GM12878 (cell line): ENCODE results near the gene ST7. TPM values are rescaled to one million over a fixed set of nuclear protein-coding genes. Genes with fewer than 3 reads are reported as not detected.

ENCODE experiments used
- ATAC-seq: fragments of 200-7000 bp; cut with Tn5 transposase; 3 replicates; pipeline ENCODE4 v1.9.1; 2020; ENCODE audit warnings: mild to moderate bottlenecking, moderate library complexity
- BruUV-seq: library from RNA; stranded (reverse); fragments of 400-500 nt; replicated peaks from 2 replicates; lab custom pipeline; 2021; lab: Mats Ljungman, UMichigan
- CTCF ChIA-PET: fragments of 300-600 bp; sonication (Branson Sonifier 250); formaldehyde crosslinking; extraction: SDS; loops from one replicate; lab custom pipeline; 2021; ENCODE audit warnings: inconsistent platforms; lab: Yijun Ruan, JAX
- POLR2A ChIA-PET: fragments of 350-600 bp; formaldehyde crosslinking; extraction: SDS; loops from one replicate; lab custom pipeline; 2021; ENCODE audit warnings: inconsistent platforms; lab: Charles Lee
- RAD21 ChIA-PET: fragments of 300-600 bp; sonication (Branson Sonifier 250); formaldehyde crosslinking; loops from one replicate; lab custom pipeline; 2023; ENCODE audit warnings: antibody characterized with exemption; ENCODE audit not compliant: unreplicated experiment; lab: Charles Lee
- SMC1A ChIA-PET: fragments of 300-600 bp; sonication (Branson Sonifier 250); formaldehyde crosslinking; loops from one replicate; lab custom pipeline; 2023; ENCODE audit not compliant: unreplicated experiment, uncharacterized antibody; lab: Charles Lee
- DNase-seq: peaks from one replicate; pipeline ENCODE4 v3.0.0-alpha.2; 2011; ENCODE audit warnings: low read depth, low spot score
- FAIRE-seq: peaks from 3 replicates; lab custom pipeline; 2011; peaks lifted over from hg19 to GRCh38; lab: Jason Lieb, UNC
- H2AFZ ChIP-seq: 2 replicates; pipeline ENCODE4 v1.6.0; 2011; ENCODE audit warnings: low read depth, low read length, control low read depth; ENCODE audit not compliant: control insufficient read depth
- H3K27ac ChIP-seq: 2 replicates; pipeline ENCODE4 v1.5.1; 2011; ENCODE audit warnings: control low read depth; ENCODE audit not compliant: control insufficient read depth, insufficient read depth
- H3K27me3 ChIP-seq, 2 experiments: replicated peaks in 1 of 2; 2 replicates each; pipeline versions ENCODE4 v1.6.0 to v1.6.1; 2011; ENCODE audit warnings: low read length in 1 of 2; ENCODE audit not compliant: control insufficient read depth in 2 of 2, insufficient read depth in 2 of 2
- H3K36me3 ChIP-seq, 2 experiments: 2 replicates each; pipeline ENCODE4 v1.5.1; 2011; ENCODE audit warnings: low read length in 1 of 2; ENCODE audit not compliant: control insufficient read depth in 2 of 2, insufficient read depth in 2 of 2
- H3K4me1 ChIP-seq: 2 replicates; pipeline ENCODE4 v1.6.1; 2011; ENCODE audit warnings: mild to moderate bottlenecking, low read length, moderate library complexity, mixed read lengths; ENCODE audit not compliant: control insufficient read depth, insufficient read depth
- H3K4me2 ChIP-seq: 2 replicates; pipeline ENCODE4 v1.6.0; 2011; ENCODE audit warnings: control low read depth; ENCODE audit not compliant: control insufficient read depth, insufficient read depth
- H3K4me3 ChIP-seq: fragments of 200-600 bp; sonication (generic); 2 replicates; pipeline ENCODE4 v1.5.1; 2016
- H3K79me2 ChIP-seq: 2 replicates; pipeline ENCODE4 v1.6.0; 2011; ENCODE audit warnings: low read length; ENCODE audit not compliant: control insufficient read depth, insufficient read depth
- H3K9ac ChIP-seq: 2 replicates; pipeline ENCODE4 v1.8.0; 2011; ENCODE audit warnings: low read length, control low read depth, mixed read lengths; ENCODE audit not compliant: control insufficient read depth, insufficient read depth
- H3K9me3 ChIP-seq: replicated peaks from 3 replicates; pipeline ENCODE4 v1.5.1; 2011; ENCODE audit warnings: mild to moderate bottlenecking, low read length; ENCODE audit not compliant: control insufficient read depth, insufficient read depth
- H4K20me1 ChIP-seq: 2 replicates; pipeline ENCODE4 v1.6.0; 2011; ENCODE audit not compliant: control insufficient read depth, insufficient read depth
- BMI1 ChIP-seq: fragments of 450-650 bp; IDR thresholded peaks from 2 replicates; pipeline ENCODE4 v1.6.1; 2016; ENCODE audit warnings: mild to moderate bottlenecking, moderate library complexity, borderline replicate concordance
- BRCA1 ChIP-seq: IDR thresholded peaks from 2 replicates; pipeline ENCODE4 v1.6.1; 2011; ENCODE audit warnings: low read depth, low read length, improper control_type of control experiment
- CEBPB ChIP-seq, 2 experiments: fragments of 150-350 bp in 1 of 2; IDR thresholded peaks; 2 replicates each; pipeline ENCODE4 v1.6.1; 2012 to 2014; ENCODE audit warnings: low read depth in 2 of 2, low read length in 2 of 2, borderline replicate concordance in 1 of 2, inconsistent platforms in 1 of 2
- KAT2A ChIP-seq: conservative IDR thresholded peaks from 2 replicates; pipeline ENCODE4 v1.6.1; 2011; ENCODE audit warnings: low read depth, low read length; ENCODE audit not compliant: control insufficient read depth
- KDM1A ChIP-seq: fragments of 200-600 bp; sonication (generic); IDR thresholded peaks from 2 replicates; pipeline ENCODE4 v1.6.1; 2016; ENCODE audit warnings: borderline replicate concordance
- MEF2A ChIP-seq: IDR thresholded peaks from 2 replicates; pipeline ENCODE4 v1.6.1; 2011; ENCODE audit warnings: low read depth, mild to moderate bottlenecking, low read length, moderate library complexity; ENCODE audit not compliant: insufficient read depth
- MTA3 ChIP-seq: IDR thresholded peaks from 2 replicates; pipeline ENCODE4 v1.6.1; 2012; ENCODE audit warnings: low read length, inconsistent platforms, borderline replicate concordance
- NFYB ChIP-seq: IDR thresholded peaks from 2 replicates; pipeline ENCODE4 v1.6.1; 2011; ENCODE audit warnings: low read depth, mild to moderate bottlenecking, low read length, improper control_type of control experiment, moderate library complexity; ENCODE audit not compliant: insufficient read depth
- POU2F2 ChIP-seq: IDR thresholded peaks from 3 replicates; pipeline ENCODE4 v1.6.1; 2011; ENCODE audit warnings: low read depth, mild to moderate bottlenecking, low read length, borderline replicate concordance
- SIX5 ChIP-seq: IDR thresholded peaks from 2 replicates; pipeline ENCODE4 v1.6.1; 2011; ENCODE audit warnings: mild to moderate bottlenecking, low read depth, low read length, moderate library complexity; ENCODE audit not compliant: severe bottlenecking
- SKIL ChIP-seq: fragments of 450-650 bp; IDR thresholded peaks from 2 replicates; pipeline ENCODE4 v1.6.1; 2017; ENCODE audit warnings: mild to moderate bottlenecking, low read depth, inconsistent platforms; ENCODE audit not compliant: poor library complexity, severe bottlenecking
- SREBF1 ChIP-seq: IDR thresholded peaks from 2 replicates; pipeline ENCODE4 v1.6.1; 2012; ENCODE audit warnings: mild to moderate bottlenecking, low read length
- WRNIP1 ChIP-seq: IDR thresholded peaks from 2 replicates; pipeline ENCODE4 v1.6.1; 2011; ENCODE audit warnings: low read depth, low read length, improper control_type of control experiment, borderline replicate concordance
- ZNF24 ChIP-seq: fragments of 450-650 bp; IDR thresholded peaks from 2 replicates; pipeline ENCODE4 v1.6.1; 2017; ENCODE audit warnings: antibody characterized with exemption, mild to moderate bottlenecking
- ZNF384 ChIP-seq: IDR thresholded peaks from 2 replicates; pipeline ENCODE4 v1.6.1; 2012; ENCODE audit warnings: low read depth, mild to moderate bottlenecking, low read length, improper control_type of control experiment, borderline replicate concordance
- ZZZ3 ChIP-seq: IDR thresholded peaks from 2 replicates; pipeline ENCODE4 v1.6.1; 2011; ENCODE audit warnings: low read depth; ENCODE audit not compliant: control insufficient read depth, insufficient read length
- WGBS: methylation state at CpG from one replicate; pipeline ENCODE4 v1.1.6; 2016; ENCODE audit warnings: low lambda C conversion rate; ENCODE audit not compliant: insufficient replicate concordance, insufficient coverage; ENCODE audit errors: missing lambda C conversion rate; 5-methylcytosine and 5-hydroxymethylcytosine counted together
- in situ Hi-C: fragments of 300-500 bp; cut with MboI; formaldehyde crosslinking; loops from 9 replicates; pipeline ENCODE4 v1.14.3; 2018; ENCODE audit warnings: mixed read lengths
- intact Hi-C: fragments of 100-400 bp; cut with micrococcal nuclease; formaldehyde crosslinking; loops from one replicate; pipeline ENCODE4 v1.14.2; 2022; ENCODE audit not compliant: unreplicated experiment
- polyA plus RNA-seq, 11 experiments: library from polyadenylated mRNA; depleted of rRNA in 4 of 11; unstranded in 6 of 11; stranded (reverse) in 5 of 11; fragments of >200 nt; fragmentation: Nextera tagmentation in 4 of 11; fragmentation: Illumina TruSeq in 1 of 11; extraction: Ambion mirVana in 4 of 11; extraction: Trizol in 1 of 11; gene quantifications; 1 replicate in 1 of 11; 2 replicates in 10 of 11; pipeline versions ENCODE4 v1.2.1 to v1.2.3, GENCODE V29; 2011 to 2016; ENCODE audit warnings: inconsistent platforms in 2 of 11, missing spikeins in 2 of 11, low read depth in 1 of 11
- total RNA-seq, 4 experiments: library from RNA; depleted of rRNA in 3 of 4; stranded (reverse); fragments of >200 nt in 3 of 4; fragmentation: Illumina TruSeq in 1 of 4; extraction: Trizol in 1 of 4; gene quantifications; 2 replicates each; pipeline versions ENCODE4 v1.2.1 to v1.2.3, GENCODE V29; 2013 to 2021

The ST7 gene
- total and polyA plus RNA-seq, 10 of the 15 experiments (the other 5 are each of a cell fraction or from before 2014, with no cell fraction given), result 27.7 to 76.4 (median 53.6) TPM

GRCh38 chr7:117145333-117145732 lies 192.0 kb downstream of the ST7 start:
- Histone ChIP-seq H2AFZ (no peak overlapping the region), H3K4me2 (no peak overlapping the region), H3K9ac (no peak overlapping the region), H3K79me2 (no peaks in the 10 kb centered on the region), H3K4me3 (no peak overlapping the region), H3K36me3 (peaks cover 3 to 20% of the 10 kb centered on the region in 2 experiments), H3K27me3 (no peaks in the 10 kb centered on the region), H3K27ac (no peak overlapping the region), H4K20me1 (no peaks in the 10 kb centered on the region), H3K9me3 (no peaks in the 10 kb centered on the region), H3K4me1 (no peaks in the 10 kb centered on the region)
- ChIA-PET CTCF (interaction anchor here (0.6 to 1.6 kb wide), 4 partner anchors 15 to 215 kb away, joined by 3 to 4 read pairs (median 4); no protein-coding TSS in a partner anchor), POLR2A (no interaction called here), RAD21 (interaction anchor here (2.2 kb wide), 1 partner anchor 17 kb away, joined by 7 read pairs; no protein-coding TSS in a partner anchor), SMC1A (interaction anchor here (0.9 to 1.5 kb wide), 3 partner anchors 10 to 68 kb away, joined by 3 to 4 read pairs (median 3); no protein-coding TSS in a partner anchor)
- no TSS peak for BruUV-seq
- no peak; the same call in 2 of the 3 replicates for ATAC-seq
- 92% methylated on average over 1 of the region's 1 CpG for WGBS
- FAIRE-seq, result no peak
- DNase-seq, result no peak
- no peak for TF ChIP-seq SREBF1
- TF ChIP-seq KDM1A, result no peak
- no peak for TF ChIP-seq SKIL
- no peak for TF ChIP-seq WRNIP1
- TF ChIP-seq SIX5, result no peak
- no peak for TF ChIP-seq ZNF384
- TF ChIP-seq NFYB, result no peak
- TF ChIP-seq CEBPB (IDR thresholded peaks at IDR 0.05; ENCODE audit: borderline replicate concordance in 1 of 2, low read depth in 2 of 2, low read length in 2 of 2), result no peak
- no peak for TF ChIP-seq POU2F2
- no peak for TF ChIP-seq MTA3
- TF ChIP-seq MEF2A, result no peak
- no peak for TF ChIP-seq BMI1
- no peak for TF ChIP-seq BRCA1
- TF ChIP-seq ZNF24, result no peak
- no peak for TF ChIP-seq KAT2A
- TF ChIP-seq ZZZ3, result no peak
- intact Hi-C loops, result no loop called here
- in situ Hi-C loops, result no loop called here
